Astrocyte (in vitro differentiated cells and primary cell): ENCODE results near the gene GFRA4. TPM values are rescaled to one million over a fixed set of nuclear protein-coding genes. Genes with fewer than 3 reads are reported as not detected.

Source experiments
- DNase-seq: peaks from one replicate; pipeline ENCODE4 v3.0.0-alpha.2; 2010; ENCODE audit warnings: low read depth
- FAIRE-seq: peaks from 2 replicates; lab custom pipeline; 2011; peaks lifted over from hg19 to GRCh38; lab: Jason Lieb, UNC
- H2AFZ ChIP-seq: 2 replicates; pipeline ENCODE4 v1.6.0; 2012; ENCODE audit warnings: low read depth, low read length, inconsistent platforms
- H3K27ac ChIP-seq: 2 replicates; pipeline ENCODE4 v1.5.1; 2011; ENCODE audit warnings: low read depth, low read length, inconsistent platforms
- H3K27me3 ChIP-seq: 2 replicates; pipeline ENCODE4 v1.6.0; 2011; ENCODE audit warnings: low read length, inconsistent platforms; ENCODE audit not compliant: insufficient read depth
- H3K36me3 ChIP-seq: 2 replicates; pipeline ENCODE4 v1.5.1; 2011; ENCODE audit warnings: low read length, inconsistent platforms; ENCODE audit not compliant: insufficient read depth
- H3K4me1 ChIP-seq: 2 replicates; pipeline ENCODE4 v1.5.1; 2011; ENCODE audit warnings: low read length, inconsistent platforms; ENCODE audit not compliant: insufficient read depth
- H3K4me2 ChIP-seq: 2 replicates; pipeline ENCODE4 v1.6.0; 2012; ENCODE audit warnings: low read length, inconsistent platforms
- H3K4me3 ChIP-seq: 2 replicates; pipeline ENCODE4 v1.5.1; 2011; ENCODE audit warnings: low read depth, mild to moderate bottlenecking, low read length, inconsistent platforms; ENCODE audit not compliant: insufficient read depth
- H3K79me2 ChIP-seq: 2 replicates; pipeline ENCODE4 v1.6.0; 2012; ENCODE audit warnings: mild to moderate bottlenecking, low read length, inconsistent platforms; ENCODE audit not compliant: insufficient read depth
- H3K9ac ChIP-seq: 2 replicates; pipeline ENCODE4 v1.6.0; 2012; ENCODE audit warnings: mild to moderate bottlenecking, low read length, inconsistent platforms
- H3K9me3 ChIP-seq: 2 replicates; pipeline ENCODE4 v1.5.1; 2012; ENCODE audit warnings: low read depth, mild to moderate bottlenecking, low read length, inconsistent platforms; ENCODE audit not compliant: insufficient read depth
- H4K20me1 ChIP-seq: 2 replicates; pipeline ENCODE4 v1.6.0; 2012; ENCODE audit warnings: low read length, inconsistent platforms; ENCODE audit not compliant: insufficient read depth
- H3K27ac Mint-ChIP-seq: one replicate; pipeline ENCODE4 v1.8.0; 2021; ENCODE audit warnings: mild to moderate bottlenecking, mixed read lengths; ENCODE audit not compliant: unreplicated experiment
- H3K27me3 Mint-ChIP-seq: one replicate; pipeline ENCODE4 v1.8.0; 2021; ENCODE audit warnings: low read depth, mixed read lengths; ENCODE audit not compliant: unreplicated experiment
- H3K36me3 Mint-ChIP-seq: one replicate; pipeline ENCODE4 v1.8.0; 2021; ENCODE audit warnings: low read depth, mixed read lengths; ENCODE audit not compliant: unreplicated experiment
- H3K4me1 Mint-ChIP-seq: one replicate; pipeline ENCODE4 v1.8.0; 2021; ENCODE audit warnings: low read depth, mixed read lengths; ENCODE audit not compliant: unreplicated experiment
- H3K4me3 Mint-ChIP-seq: one replicate; pipeline ENCODE4 v1.8.0; 2021; ENCODE audit warnings: mild to moderate bottlenecking, moderate library complexity, mixed read lengths; ENCODE audit not compliant: unreplicated experiment
- H3K9me3 Mint-ChIP-seq: one replicate; pipeline ENCODE4 v1.8.0; 2021; ENCODE audit warnings: mild to moderate bottlenecking, mixed read lengths; ENCODE audit not compliant: unreplicated experiment
- CTCF ChIP-seq: IDR thresholded peaks from 2 replicates; pipeline ENCODE4 v1.5.1; 2011; ENCODE audit warnings: low read depth, mild to moderate bottlenecking, inconsistent platforms, low read length, moderate library complexity; ENCODE audit not compliant: insufficient read depth
- EZH2 ChIP-seq: IDR thresholded peaks from 2 replicates; pipeline ENCODE4 v1.6.1; 2012; ENCODE audit warnings: mild to moderate bottlenecking, low read length, inconsistent platforms; ENCODE audit not compliant: insufficient read depth
- total RNA-seq: library from RNA; stranded (reverse); gene quantifications from 2 replicates; pipeline ENCODE4 v1.2.1, GENCODE V29; 2021

The GFRA4 gene
- total RNA-seq, 1 donor from 2014 or later, result not detected

DNA sequence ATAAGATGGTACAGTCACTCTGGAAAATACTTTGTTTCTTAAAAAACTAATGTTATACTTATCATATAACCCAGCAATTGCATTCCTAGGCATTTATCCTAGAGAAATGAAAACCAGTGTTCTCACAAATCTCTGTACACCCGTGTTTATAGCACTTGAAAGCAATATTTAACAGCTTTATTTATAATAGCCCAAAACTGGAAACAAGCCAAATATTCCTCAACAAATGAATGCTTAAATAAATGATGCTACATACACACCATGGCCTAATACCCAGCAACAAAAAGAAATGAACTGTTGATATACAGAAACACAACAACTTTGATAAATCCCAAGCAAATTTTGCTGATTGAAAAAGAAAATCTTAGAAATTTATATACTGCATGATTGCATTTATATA is 51.3 kb downstream of the GFRA4 start:
- Mint-ChIP-seq H3K36me3 (peaks cover 8% of the 10 kb centered on the region), H3K9me3 (no peaks in the 10 kb centered on the region), H3K27ac (no peak overlapping the region), H3K4me1 (peaks cover 18% of the 10 kb centered on the region), H3K4me3 (no peak overlapping the region), H3K27me3 (no peaks in the 10 kb centered on the region)
- H3K27me3 ChIP-seq, result no peaks in the 10 kb centered on the region
- H3K4me3 ChIP-seq, result no peak overlapping the region
- H3K9ac ChIP-seq, result no peak overlapping the region
- H3K9me3 ChIP-seq, result no peaks in the 10 kb centered on the region
- TF ChIP-seq EZH2 (no peak), CTCF (no peak)
- H3K27ac ChIP-seq, result no peak overlapping the region
- peaks cover 5% of the 10 kb centered on the region for H4K20me1 ChIP-seq
- FAIRE-seq (no peak), DNase-seq (no peak)
- no peaks in the 10 kb centered on the region for H3K4me1 ChIP-seq
- H2AFZ ChIP-seq, result no peak overlapping the region
- H3K4me2 ChIP-seq, result no peak overlapping the region
- H3K79me2 ChIP-seq, result no peaks in the 10 kb centered on the region
- H3K36me3 ChIP-seq, result no peaks in the 10 kb centered on the region

Other genes starting within 250 kb of the GFRA4 start
- 33.8 and 35.5 TPM in 2 replicates for gene ATRN, start 192.4 kb downstream of the GFRA4 start, total RNA-seq
- gene ADAM33, start 18.6 kb upstream of the GFRA4 start, total RNA-seq, result 2.3 and 3.0 TPM in 2 replicates
- gene SIGLEC1, start 49.2 kb upstream of the GFRA4 start, total RNA-seq, result not detected in 2 replicates
- not detected in 2 replicates for gene HSPA12B, start 69.3 kb upstream of the GFRA4 start, total RNA-seq
- gene ADISSP, start 104.4 kb upstream of the GFRA4 start, total RNA-seq, result 35.7 and 43.2 TPM in 2 replicates
- gene SPEF1, start 118.0 kb upstream of the GFRA4 start, total RNA-seq, result 0.45 and 1.2 TPM in 2 replicates
- gene CENPB, start 123.3 kb upstream of the GFRA4 start, total RNA-seq, result 37.0 and 39.1 TPM in 2 replicates
- 8.5 and 8.8 TPM in 2 replicates for gene CDC25B, start 132.9 kb upstream of the GFRA4 start, total RNA-seq
- gene AP5S1, start 157.1 kb upstream of the GFRA4 start, total RNA-seq, result 12.6 TPM in 2 replicates
- 38.4 and 42.1 TPM in 2 replicates for gene MAVS, start 183.4 kb upstream of the GFRA4 start, total RNA-seq
- 51.5 and 59.3 TPM in 2 replicates for gene PANK2, start 226.0 kb upstream of the GFRA4 start, total RNA-seq